ENCODE data around the gene RNF181. TPM values are rescaled to one million over a fixed set of nuclear protein-coding genes. Genes with fewer than 3 reads are reported as not detected.

The RNF181 gene
- total and polyA plus RNA-seq, 3 donors from 2014 or later = 119 to 189 (median 137) TPM

GRCh38 chr2:85619617-85620016, 24.1 kb downstream of the RNF181 start:
- no peak for DNase-seq
- H3K9me3 ChIP-seq = no peaks in the 10 kb centered on the region
- no peaks in the 10 kb centered on the region for H3K36me3 ChIP-seq (ENCODE audit: low read depth, missing control alignments)
- intact Hi-C loops (cut with DNase I; ENCODE audit: low total_unique reads) = no loop called here
- TF ChIP-seq POLR2A (IDR thresholded peaks at IDR 0.05) = no peak
- no peak for TF ChIP-seq CTCF (IDR thresholded peaks at IDR 0.05)
- no peak overlapping the region for H3K4me3 ChIP-seq
- 93 to 96% methylated on average over 6 of the region's 6 CpGs for WGBS, 2 donors
- H3K27me3 ChIP-seq = no peaks in the 10 kb centered on the region
- no peak overlapping the region for H3K27ac ChIP-seq
- peaks cover 14% of the 10 kb centered on the region for H3K4me1 ChIP-seq

- no peak for DNase-seq
- H3K36me3 ChIP-seq (ENCODE audit: low read depth, missing control alignments) = no peaks in the 10 kb centered on the region
- no peak overlapping the region for H3K27ac ChIP-seq
- TF ChIP-seq CTCF (IDR thresholded peaks at IDR 0.05) = no peak
- no peak overlapping the region for H3K4me3 ChIP-seq
- peaks cover 14% of the 10 kb centered on the region for H3K4me1 ChIP-seq
- intact Hi-C loops (cut with DNase I; ENCODE audit: low total_unique reads) = no loop called here
- 95 to 100% methylated on average over 1 of the region's 1 CpG for WGBS, 2 donors
- H3K27me3 ChIP-seq = no peaks in the 10 kb centered on the region
- H3K9me3 ChIP-seq = no peaks in the 10 kb centered on the region
Observed at GRCh38 chr2:85621338-85621737, 25.8 kb downstream of the RNF181 start.

GRCh38 chr2:85623991-85624390, 28.4 kb downstream of the RNF181 start:
- no peak for DNase-seq
- Histone ChIP-seq H3K9me3 (no peaks in the 10 kb centered on the region), H3K4me3 (no peak overlapping the region), H3K36me3 (ENCODE audit: low read depth, missing control alignments) (no peaks in the 10 kb centered on the region), H3K27me3 (no peaks in the 10 kb centered on the region), H3K4me1 (no peaks in the 10 kb centered on the region), H3K27ac (no peak overlapping the region)
- intact Hi-C loops (cut with DNase I; ENCODE audit: low total_unique reads) = no loop called here
- 63 to 77% methylated on average over 5 of the region's 5 CpGs for WGBS, 2 donors
- TF ChIP-seq CTCF (IDR thresholded peaks at IDR 0.05) = no peak
- no peak for TF ChIP-seq POLR2A (IDR thresholded peaks at IDR 0.05)

- no peak for TF ChIP-seq CTCF (IDR thresholded peaks at IDR 0.05)
- no peak for TF ChIP-seq POLR2A (IDR thresholded peaks at IDR 0.05)
- no peaks in the 10 kb centered on the region for H3K9me3 ChIP-seq
- no peak overlapping the region for H3K4me3 ChIP-seq
- H3K36me3 ChIP-seq (ENCODE audit: low read depth, missing control alignments) = no peaks in the 10 kb centered on the region
- intact Hi-C loops (cut with DNase I; ENCODE audit: low total_unique reads) = no loop called here
- no peak overlapping the region for H3K27ac ChIP-seq
- no peaks in the 10 kb centered on the region for H3K4me1 ChIP-seq
- no peaks in the 10 kb centered on the region for H3K27me3 ChIP-seq
- DNase-seq = no peak
- 84 to 90% methylated on average over 2 of the region's 2 CpGs for WGBS, 2 donors
Observed at GRCh38 chr2:85628658-85629057, 33.1 kb downstream of the RNF181 start.

GRCh38 chr2:85631316-85631715, 35.8 kb downstream of the RNF181 start:
- Histone ChIP-seq H3K36me3 (ENCODE audit: low read depth, missing control alignments) (no peaks in the 10 kb centered on the region), H3K27ac (no peak overlapping the region), H3K9me3 (no peaks in the 10 kb centered on the region), H3K4me3 (no peak overlapping the region), H3K4me1 (no peaks in the 10 kb centered on the region), H3K27me3 (no peaks in the 10 kb centered on the region)
- DNase-seq = no peak
- 90 to 96% methylated on average over 3 of the region's 3 CpGs for WGBS, 2 donors
- intact Hi-C loops (cut with DNase I; ENCODE audit: low total_unique reads) = no loop called here
- TF ChIP-seq POLR2A (IDR thresholded peaks at IDR 0.05) = no peak
- TF ChIP-seq CTCF (IDR thresholded peaks at IDR 0.05) = no peak

Data from testis (tissue), 3 donors.